Urinary bladder (tissue), 4 donors: ENCODE measurements around the gene MLX. TPM values are rescaled to one million over a fixed set of nuclear protein-coding genes. Genes with fewer than 3 reads are reported as not detected.
"Not testable (repeated sequence)": the region's sequence is repeated elsewhere in the genome, so short reads cannot be mapped to it uniquely, and the experiment has no call there.

Source experiments
- DNase-seq: peaks from one replicate; pipeline ENCODE4 v3.0.0-alpha.2; 2015; ENCODE audit errors: extremely low spot score
- H3K27ac ChIP-seq: one replicate; pipeline ENCODE4 v1.5.1; 2013; ENCODE audit warnings: low read depth, mild to moderate bottlenecking, moderate library complexity
- H3K36me3 ChIP-seq: one replicate; pipeline ENCODE4 v1.6.1; 2013; ENCODE audit warnings: mild to moderate bottlenecking, moderate library complexity; ENCODE audit not compliant: insufficient read depth
- H3K4me1 ChIP-seq: one replicate; pipeline ENCODE4 v1.6.1; 2013; ENCODE audit warnings: mild to moderate bottlenecking, moderate library complexity; ENCODE audit not compliant: insufficient read depth
- H3K4me3 ChIP-seq: one replicate; pipeline ENCODE4 v1.5.1; 2013; ENCODE audit warnings: low read depth, low read length
- WGBS: extraction: QIAGEN DNeasy Blood & Tissue Kit; methylation state at CpG from one replicate; pipeline ENCODE4 v1.1.7; 2013; 5-methylcytosine and 5-hydroxymethylcytosine counted together
- polyA plus RNA-seq: library from polyadenylated mRNA; stranded (reverse); fragments of 200-250 nt; gene quantifications from one replicate; pipeline ENCODE4 v1.2.3, GENCODE V29; 2013
- total RNA-seq: library from RNA; depleted of rRNA; stranded (reverse); fragments of >200 nt; gene quantifications from one replicate; pipeline ENCODE4 v1.2.3, GENCODE V29; 2014
- donor health status: healthy with polysubstance abuse.
- donor health status: healthy.

Gene MLX
- total and polyA plus RNA-seq, 2 donors, result 17.1 to 38.0 TPM

GRCh38 chr17:42618442-42619150, 51.7 kb downstream of the MLX start:
- no peak for DNase-seq

GRCh38 chr17:42621987-42622386, 55.1 kb downstream of the MLX start:
- 90% methylated on average over 3 of the region's 3 CpGs for WGBS
- not testable (repeated sequence) for H3K4me3 ChIP-seq, H3K4me1 ChIP-seq, H3K36me3 ChIP-seq, H3K27ac ChIP-seq, DNase-seq

More at GRCh38 chr17:42618442-42619150, 51.7 kb downstream of the MLX start:
- WGBS, result 47% methylated on average over 9 of the region's 9 CpGs
- Histone ChIP-seq H3K4me1 (no peaks in the 10 kb centered on the region), H3K36me3 (peaks cover 2% of the 10 kb centered on the region), H3K4me3 (no peak overlapping the region), H3K27ac (no peak overlapping the region)

Other genes starting within 250 kb of the MLX start
- 96.4 TPM for gene STAT3, start 178.7 kb upstream of the MLX start, total RNA-seq
- 143 TPM for gene STAT3, start 178.7 kb upstream of the MLX start, polyA plus RNA-seq
- 296 TPM for gene CAVIN1, start 143.8 kb upstream of the MLX start, total RNA-seq
- gene CAVIN1, start 143.8 kb upstream of the MLX start, polyA plus RNA-seq, result 478 TPM
- gene ATP6V0A1, start 108.2 kb upstream of the MLX start, total RNA-seq, result 72.1 TPM
- gene ATP6V0A1, start 108.2 kb upstream of the MLX start, polyA plus RNA-seq, result 36.5 TPM
- 18.0 TPM for gene NAGLU, start 30.9 kb upstream of the MLX start, total RNA-seq
- gene NAGLU, start 30.9 kb upstream of the MLX start, polyA plus RNA-seq, result 40.3 TPM
- gene HSD17B1, start 14.2 kb upstream of the MLX start, total RNA-seq, result 1.5 TPM
- 2.5 TPM for gene HSD17B1, start 14.2 kb upstream of the MLX start, polyA plus RNA-seq
- 8.8 TPM for gene COASY, start 5.0 kb upstream of the MLX start, total RNA-seq
- gene COASY, start 5.0 kb upstream of the MLX start, polyA plus RNA-seq, result 43.7 TPM
- 4.5 TPM for gene PSMC3IP, start 10.6 kb downstream of the MLX start, total RNA-seq
- gene PSMC3IP, start 10.6 kb downstream of the MLX start, polyA plus RNA-seq, result 7.9 TPM
- 49.9 TPM for gene RETREG3, start 42.3 kb downstream of the MLX start, total RNA-seq
- 21.2 TPM for gene RETREG3, start 42.3 kb downstream of the MLX start, polyA plus RNA-seq
- gene TUBG1, start 42.6 kb downstream of the MLX start, total RNA-seq, result 15.2 TPM
- gene TUBG1, start 42.6 kb downstream of the MLX start, polyA plus RNA-seq, result 42.9 TPM
- gene TUBG2, start 92.2 kb downstream of the MLX start, total RNA-seq, result 17.3 TPM
- 38.4 TPM for gene TUBG2, start 92.2 kb downstream of the MLX start, polyA plus RNA-seq
- gene PLEKHH3, start 109.9 kb downstream of the MLX start, total RNA-seq, result 15.7 TPM
- gene PLEKHH3, start 109.9 kb downstream of the MLX start, polyA plus RNA-seq, result 46.0 TPM
- gene CCR10, start 114.7 kb downstream of the MLX start, total RNA-seq, result 1.6 TPM
- 3.6 TPM for gene CCR10, start 114.7 kb downstream of the MLX start, polyA plus RNA-seq
- 14.6 TPM for gene CNTNAP1, start 115.4 kb downstream of the MLX start, total RNA-seq
- gene CNTNAP1, start 115.4 kb downstream of the MLX start, polyA plus RNA-seq, result 20.1 TPM
- gene EZH1, start 177.9 kb downstream of the MLX start, total RNA-seq, result 32.9 TPM
- gene EZH1, start 177.9 kb downstream of the MLX start, polyA plus RNA-seq, result 40.4 TPM
- gene RAMP2, start 194.1 kb downstream of the MLX start, total RNA-seq, result 16.0 TPM
- 51.9 TPM for gene RAMP2, start 194.1 kb downstream of the MLX start, polyA plus RNA-seq
- gene VPS25, start 206.3 kb downstream of the MLX start, total RNA-seq, result 32.6 TPM
- gene VPS25, start 206.3 kb downstream of the MLX start, polyA plus RNA-seq, result 71.6 TPM
- 0.26 TPM for gene WNK4, start 213.5 kb downstream of the MLX start, total RNA-seq
- 0.23 TPM for gene WNK4, start 213.5 kb downstream of the MLX start, polyA plus RNA-seq
- gene COA3, start 231.6 kb downstream of the MLX start, total RNA-seq, result 57.5 TPM
- gene COA3, start 231.6 kb downstream of the MLX start, polyA plus RNA-seq, result 89.9 TPM
- 0.37 TPM for gene CNTD1, start 231.8 kb downstream of the MLX start, total RNA-seq
- gene CNTD1, start 231.8 kb downstream of the MLX start, polyA plus RNA-seq, result 0.71 TPM